GM23338 (cell line): Measurements from ENCODE around the gene PHC2. TPM values are rescaled to one million over a fixed set of nuclear protein-coding genes. Genes with fewer than 3 reads are reported as not detected.

Source experiments
- ATAC-seq: fragments of 200-7000 bp; cut with Tn5 transposase; 3 replicates; pipeline ENCODE4 v1.9.1; 2020
- DNase-seq: peaks from one replicate; pipeline ENCODE4 v3.0.0-alpha.2; 2015; ENCODE audit warnings: low spot score
- H2AFZ ChIP-seq: fragments of 200-600 bp; sonication (generic); 2 replicates; pipeline ENCODE4 v1.8.0; 2016; ENCODE audit warnings: antibody characterized with exemption, mild to moderate bottlenecking, moderate library complexity
- H3F3A ChIP-seq: fragments of 200-600 bp; sonication (generic); replicated peaks from 2 replicates; pipeline ENCODE4 v1.8.0; 2017; ENCODE audit warnings: antibody characterized with exemption, mixed run types, low read depth
- H3K27ac ChIP-seq: fragments of 200-600 bp; sonication (generic); 2 replicates; pipeline ENCODE4 v1.6.1; 2016; ENCODE audit warnings: low read depth
- H3K27me3 ChIP-seq: fragments of 200-600 bp; sonication (generic); 2 replicates; pipeline ENCODE4 v1.8.0; 2016; ENCODE audit warnings: mild to moderate bottlenecking, mixed run types, moderate library complexity; ENCODE audit not compliant: insufficient read depth
- H3K36me3 ChIP-seq: fragments of 200-600 bp; sonication (generic); 2 replicates; pipeline ENCODE4 v1.8.0; 2016; ENCODE audit warnings: mild to moderate bottlenecking; ENCODE audit not compliant: insufficient read depth
- H3K4me1 ChIP-seq: fragments of 200-600 bp; sonication (generic); 2 replicates; pipeline ENCODE4 v1.8.0; 2016; ENCODE audit warnings: mild to moderate bottlenecking, moderate library complexity; ENCODE audit not compliant: insufficient read depth
- H3K4me2 ChIP-seq: fragments of 200-600 bp; sonication (generic); 2 replicates; pipeline ENCODE4 v1.7.1; 2017; ENCODE audit warnings: mixed run types
- H3K4me3 ChIP-seq: fragments of 200-600 bp; sonication (generic); 2 replicates; pipeline ENCODE4 v1.6.1; 2016; ENCODE audit warnings: mixed run types
- H3K79me2 ChIP-seq: fragments of 200-600 bp; sonication (generic); replicated peaks from 2 replicates; pipeline ENCODE4 v1.8.0; 2017; ENCODE audit warnings: mild to moderate bottlenecking; ENCODE audit not compliant: insufficient read depth
- H3K9me2 ChIP-seq: fragments of 200-600 bp; sonication (generic); 2 replicates; pipeline ENCODE4 v1.8.0; 2017; ENCODE audit not compliant: insufficient read depth
- H4K20me1 ChIP-seq: fragments of 200-600 bp; sonication (generic); replicated peaks from 2 replicates; pipeline ENCODE4 v1.8.0; 2017; ENCODE audit warnings: mild to moderate bottlenecking; ENCODE audit not compliant: insufficient read depth
- H3K27ac Mint-ChIP-seq: 2 replicates; pipeline ENCODE4 v1.8.0; 2020; ENCODE audit warnings: inconsistent platforms, mild to moderate bottlenecking, moderate library complexity, mixed read lengths
- H3K27me3 Mint-ChIP-seq: 3 replicates; pipeline ENCODE4 v1.8.0; 2022; ENCODE audit warnings: low read depth, mild to moderate bottlenecking, moderate library complexity, mixed read lengths, inconsistent platforms; ENCODE audit not compliant: insufficient read depth, poor library complexity
- H3K36me3 Mint-ChIP-seq: 3 replicates; pipeline ENCODE4 v1.8.0; 2021; ENCODE audit warnings: low read depth, mild to moderate bottlenecking, inconsistent platforms, moderate library complexity, mixed read lengths
- H3K4me1 Mint-ChIP-seq: 3 replicates; pipeline ENCODE4 v1.8.0; 2020; ENCODE audit warnings: mild to moderate bottlenecking, inconsistent platforms, mixed read lengths
- H3K4me3 Mint-ChIP-seq: 3 replicates; pipeline ENCODE4 v1.8.0; 2021; ENCODE audit warnings: moderate library complexity, mild to moderate bottlenecking, inconsistent platforms, mixed read lengths
- H3K9me3 Mint-ChIP-seq: 3 replicates; pipeline ENCODE4 v1.8.0; 2020; ENCODE audit warnings: moderate library complexity, mild to moderate bottlenecking, inconsistent platforms, mixed read lengths
- CREB1 ChIP-seq: fragments of 250-450 bp; sonication (Bioruptor Pico); IDR thresholded peaks from 2 replicates; pipeline ENCODE4 v1.5.0; 2020; ENCODE audit warnings: low read depth, mild to moderate bottlenecking, moderate library complexity
- CTCF ChIP-seq, 2 experiments: fragments of 200-600 bp in 1 of 2; sonication (generic) in 1 of 2; conservative IDR thresholded peaks; 2 replicates each; pipeline versions ENCODE4 v1.5.1 to v1.6.1; 2016 to 2017; ENCODE audit warnings: antibody characterized with exemption in 2 of 2, low read depth in 2 of 2, mild to moderate bottlenecking in 2 of 2, moderate library complexity in 1 of 2
- ETS1 ChIP-seq: IDR thresholded peaks from 2 replicates; pipeline ENCODE4 v1.6.1; 2016; ENCODE audit warnings: antibody characterized with exemption
- EZH2 ChIP-seq: fragments of 200-600 bp; sonication (generic); IDR thresholded peaks from one replicate; pipeline ENCODE4 v1.8.0; 2017; ENCODE audit warnings: antibody characterized with exemption, mild to moderate bottlenecking, low read depth; ENCODE audit not compliant: unreplicated experiment
- EZH2phosphoT487 ChIP-seq: fragments of 200-600 bp; sonication (generic); IDR thresholded peaks from one replicate; pipeline ENCODE4 v1.8.1; 2018; ENCODE audit warnings: antibody characterized with exemption; ENCODE audit not compliant: unreplicated experiment
- JUNB ChIP-seq: IDR thresholded peaks from one replicate; pipeline ENCODE4 v1.6.1; 2016; ENCODE audit warnings: antibody characterized with exemption; ENCODE audit not compliant: unreplicated experiment
- NANOG ChIP-seq: IDR thresholded peaks from 2 replicates; pipeline ENCODE4 v1.6.1; 2016; ENCODE audit warnings: antibody characterized with exemption, borderline replicate concordance
- POLR2AphosphoS5 ChIP-seq: IDR thresholded peaks from 2 replicates; pipeline ENCODE4 v1.6.1; 2016; ENCODE audit warnings: antibody characterized with exemption, low read depth
- REST ChIP-seq: IDR thresholded peaks from one replicate; pipeline ENCODE4 v1.6.1; 2018; ENCODE audit warnings: antibody characterized with exemption; ENCODE audit not compliant: unreplicated experiment
- STAT1 ChIP-seq: IDR thresholded peaks from one replicate; pipeline ENCODE4 v1.6.1; 2016; ENCODE audit warnings: antibody characterized with exemption; ENCODE audit not compliant: unreplicated experiment
- ZNF114 ChIP-seq: fragments of 250-450 bp; sonication (Bioruptor Pico); IDR thresholded peaks from 2 replicates; pipeline ENCODE4 v1.5.0; 2020; ENCODE audit warnings: mild to moderate bottlenecking, moderate library complexity
- ZNF331 ChIP-seq: fragments of 250-450 bp; sonication (Bioruptor Pico); IDR thresholded peaks from 2 replicates; pipeline ENCODE4 v1.5.0; 2020; ENCODE audit warnings: low read depth, mild to moderate bottlenecking, moderate library complexity
- ZNF462 ChIP-seq: fragments of 250-450 bp; sonication (Bioruptor Pico); IDR thresholded peaks from 2 replicates; pipeline ENCODE4 v1.5.0; 2020; ENCODE audit warnings: mild to moderate bottlenecking, moderate library complexity
- polyA plus RNA-seq: library from polyadenylated mRNA; unstranded; fragments of >200 nt; fragmentation: Nextera tagmentation; extraction: Ambion mirVana; gene quantifications from 2 replicates; pipeline ENCODE4 v1.2.1, GENCODE V29; 2016
- total RNA-seq: library from RNA; depleted of rRNA; stranded (reverse); fragments of >200 nt; shearing (Covaris generic); gene quantifications from 2 replicates; pipeline ENCODE4 v1.2.3, GENCODE V29; 2014

The PHC2 gene
- total and polyA plus RNA-seq, 2 experiments from 2014 or later, result 1.7 to 7.3 TPM

GRCh38 chr1:33414879-33415278 is 16.0 kb downstream of the PHC2 start:
- Histone ChIP-seq H3K36me3 (no peaks in the 10 kb centered on the region; the same call in 1 of the 2 replicates), H2AFZ (no peak overlapping the region), H3F3A (no peaks in the 10 kb centered on the region), H3K4me2 (no peak overlapping the region), H3K27me3 (no peaks in the 10 kb centered on the region), H3K9me2 (no peaks in the 10 kb centered on the region), H3K4me3 (no peak overlapping the region), H3K4me1 (no peaks in the 10 kb centered on the region), H3K79me2 (no peaks in the 10 kb centered on the region), H4K20me1 (no peaks in the 10 kb centered on the region), H3K27ac (no peak overlapping the region)
- Mint-ChIP-seq H3K27ac (no peak overlapping the region), H3K36me3 (peaks cover 4% of the 10 kb centered on the region), H3K4me3 (no peak overlapping the region), H3K4me1 (peaks cover 6% of the 10 kb centered on the region; the same call in 2 of the 3 replicates), H3K9me3 (peaks cover 18% of the 10 kb centered on the region), H3K27me3 (no peaks in the 10 kb centered on the region)
- ATAC-seq, result no peak
- no peak for DNase-seq
- TF ChIP-seq EZH2 (no peak), ETS1 (no peak), JUNB (no peak), EZH2phosphoT487 (no peak), CTCF (conservative IDR thresholded peaks at IDR 0.05; ENCODE audit: low read depth in 2 of 2) (no peak), POLR2AphosphoS5 (no peak), REST (no peak), ZNF114 (CRISPR knock-in tag) (no peak), ZNF331 (CRISPR knock-in tag) (no peak), CREB1 (CRISPR knock-in tag) (no peak), STAT1 (no peak), NANOG (no peak), ZNF462 (no peak)
